CD14-positive monocyte (primary cell): ENCODE data around the gene CCDC88C. TPM values are rescaled to one million over a fixed set of nuclear protein-coding genes. Genes with fewer than 3 reads are reported as not detected.

Experiments
- DNase-seq, 3 donors: peaks; one replicate each; pipeline ENCODE4 v3.0.0-alpha.2; 2011 to 2022
- H2AFZ ChIP-seq: 2 replicates; pipeline ENCODE4 v1.6.0; 2012; ENCODE audit warnings: mild to moderate bottlenecking, low read depth, low read length, inconsistent platforms; ENCODE audit not compliant: insufficient read depth, poor library complexity, severe bottlenecking
- H3K27ac ChIP-seq, 2 donors: 1 replicate in 1 of 2; 2 replicates in 1 of 2; pipeline ENCODE4 v1.5.1; 2012 to 2013; ENCODE audit warnings: low read length in 2 of 2, control low read depth in 1 of 2, inconsistent platforms in 1 of 2, low read depth in 1 of 2, mild to moderate bottlenecking in 1 of 2
- H3K27me3 ChIP-seq, 2 donors: one replicate each; pipeline versions ENCODE4 v1.6.0 to v1.6.1; 2011 to 2013; ENCODE audit warnings: low read length in 2 of 2; ENCODE audit not compliant: control insufficient read depth in 2 of 2, insufficient read depth in 2 of 2
- H3K36me3 ChIP-seq, 2 donors: replicated peaks in 1 of 2; 1 replicate in 1 of 2; 2 replicates in 1 of 2; pipeline versions ENCODE4 v1.5.1 to v1.6.1; 2012 to 2013; ENCODE audit warnings: low read length in 2 of 2, control low read depth in 1 of 2, inconsistent platforms in 1 of 2, mild to moderate bottlenecking in 1 of 2; ENCODE audit not compliant: insufficient read depth in 2 of 2, control insufficient read depth in 1 of 2
- H3K4me1 ChIP-seq, 2 donors: 1 replicate in 1 of 2; 2 replicates in 1 of 2; pipeline versions ENCODE4 v1.5.1 to v1.6.1; 2012 to 2013; ENCODE audit warnings: low read length in 2 of 2, control low read depth in 1 of 2, inconsistent platforms in 1 of 2, mild to moderate bottlenecking in 1 of 2, moderate library complexity in 1 of 2; ENCODE audit not compliant: insufficient read depth in 2 of 2, control insufficient read depth in 1 of 2
- H3K4me2 ChIP-seq: replicated peaks from 2 replicates; pipeline ENCODE3; 2012; ENCODE audit warnings: low read length, moderate library complexity, mild to moderate bottlenecking; ENCODE audit not compliant: poor library complexity, severe bottlenecking; ENCODE audit errors: extremely low read depth
- H3K4me3 ChIP-seq, 3 experiments: fragments of 200-600 bp in 1 of 3; sonication (generic) in 1 of 3; replicated peaks in 1 of 3; 1 replicate in 2 of 3; 2 replicates in 1 of 3; pipeline ENCODE4 v1.5.1; 2011 to 2013; ENCODE audit warnings: low read length in 3 of 3, mild to moderate bottlenecking in 3 of 3, control low read depth in 2 of 3, low read depth in 2 of 3, inconsistent platforms in 1 of 3, moderate library complexity in 1 of 3
- H3K79me2 ChIP-seq: 2 replicates; pipeline ENCODE4 v1.6.0; 2012; ENCODE audit warnings: mild to moderate bottlenecking, control low read depth, inconsistent platforms, low read length, moderate library complexity; ENCODE audit not compliant: insufficient read depth
- H3K9ac ChIP-seq: 2 replicates; pipeline ENCODE4 v1.6.0; 2017; ENCODE audit warnings: low read length, mild to moderate bottlenecking; ENCODE audit not compliant: insufficient read depth, poor library complexity, severe bottlenecking
- H3K9me3 ChIP-seq, 2 donors: replicated peaks in 1 of 2; 1 replicate in 1 of 2; 2 replicates in 1 of 2; pipeline versions ENCODE4 v1.5.1 to v1.6.1; 2012 to 2013; ENCODE audit warnings: low read length in 2 of 2, control low read depth in 1 of 2; ENCODE audit not compliant: control insufficient read depth in 1 of 2, insufficient read depth in 1 of 2
- H4K20me1 ChIP-seq: 2 replicates; pipeline ENCODE4 v1.6.0; 2012; ENCODE audit warnings: mild to moderate bottlenecking, low read length, control low read depth, moderate library complexity; ENCODE audit not compliant: insufficient read depth
- H3K27ac Mint-ChIP-seq, 7 donors: one replicate each; pipeline ENCODE4 v1.8.0; 2020; ENCODE audit warnings: mild to moderate bottlenecking in 7 of 7, mixed read lengths in 7 of 7, moderate library complexity in 6 of 7, inconsistent platforms in 2 of 7
- H3K27me3 Mint-ChIP-seq, 3 donors: one replicate each; pipeline ENCODE4 v1.8.0; 2021 to 2022; ENCODE audit warnings: low read depth in 3 of 3, mild to moderate bottlenecking in 3 of 3, mixed read lengths in 3 of 3, moderate library complexity in 3 of 3, inconsistent platforms in 1 of 3
- H3K36me3 Mint-ChIP-seq, 2 donors: one replicate each; pipeline ENCODE4 v1.8.0; 2020; ENCODE audit warnings: mixed read lengths in 2 of 2, inconsistent platforms in 1 of 2, mild to moderate bottlenecking in 1 of 2
- H3K4me1 Mint-ChIP-seq: one replicate; pipeline ENCODE4 v1.8.0; 2020; ENCODE audit warnings: mild to moderate bottlenecking, mixed read lengths
- H3K4me3 Mint-ChIP-seq, 2 donors: one replicate each; pipeline ENCODE4 v1.8.0; 2020; ENCODE audit warnings: mild to moderate bottlenecking in 2 of 2, mixed read lengths in 2 of 2, moderate library complexity in 1 of 2
- H3K9me3 Mint-ChIP-seq, 7 donors: one replicate each; pipeline ENCODE4 v1.8.0; 2020 to 2022; ENCODE audit warnings: mixed read lengths in 7 of 7, mild to moderate bottlenecking in 6 of 7, moderate library complexity in 6 of 7, inconsistent platforms in 2 of 7
- WGBS: methylation state at CpG from one replicate; pipeline ENCODE4 v1.1.5; 2013; ENCODE audit warnings: missing lambda C conversion rate; ENCODE audit not compliant: insufficient coverage; 5-methylcytosine and 5-hydroxymethylcytosine counted together
- intact Hi-C, 2 donors: fragments of 100-400 bp; cut with micrococcal nuclease; formaldehyde crosslinking; loops; one replicate each; pipeline versions ENCODE4 v1.15.0 to v1.15.1; 2023
- polyA plus RNA-seq, 3 donors: library from polyadenylated mRNA; depleted of rRNA in 1 of 3; unstranded in 2 of 3; stranded (reverse) in 1 of 3; fragments of 300-500 nt in 2 of 3; fragments of >200 nt in 1 of 3; fragmentation: Illumina TruSeq in 2 of 3; gene quantifications; 1 replicate in 2 of 3; 2 replicates in 1 of 3; pipeline ENCODE4 v1.2.3, GENCODE V29; 2012 to 2021
- TF ChIP-seq, protein P1 (sequence below): fragments of 200-600 bp; IDR thresholded peaks from one replicate; pipeline ENCODE4 v1.8.0; 2022; ENCODE audit warnings: antibody characterized with exemption, mild to moderate bottlenecking

CCDC88C gene
- polyA plus RNA-seq, 3 donors = 11.6 to 69.7 (median 12.3) TPM

DNA sequence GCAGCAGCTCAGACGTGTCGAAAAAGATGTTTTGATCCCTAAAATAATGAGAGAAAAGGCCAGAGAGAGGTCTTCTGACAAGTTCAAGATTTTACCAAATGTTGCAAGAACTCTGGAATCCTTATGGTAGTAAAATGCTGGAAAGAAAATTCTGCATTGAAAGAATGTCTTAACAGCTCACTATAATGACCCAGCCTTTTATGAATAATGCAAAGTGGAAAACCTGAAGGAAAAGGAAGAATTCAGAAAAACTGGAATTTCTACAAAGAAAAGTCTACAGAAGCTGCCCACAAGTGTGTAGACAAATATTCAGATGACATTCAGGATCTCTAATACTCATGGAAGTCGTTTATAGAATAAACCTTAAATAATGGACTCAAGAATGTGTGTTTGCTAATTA, 1.8 kb upstream of the CCDC88C start:
- no peaks in the 10 kb centered on the region for H3K27me3 ChIP-seq
- H4K20me1 ChIP-seq = peaks cover 25% of the 10 kb centered on the region
- peaks cover 49 to 54% of the 10 kb centered on the region in 2 donors for H3K4me1 ChIP-seq
- peak overlapping the region in 1 of 2 donors; percentile 93 for H3K4me3 Mint-ChIP-seq
- H3K4me2 ChIP-seq = peak overlapping the region; percentile 98
- H3K79me2 ChIP-seq = peaks cover 37% of the 10 kb centered on the region
- peaks cover 50% of the 10 kb centered on the region for H3K4me1 Mint-ChIP-seq
- H3K9ac ChIP-seq = no peak overlapping the region
- H3K27me3 Mint-ChIP-seq = peaks cover 0 to 3% (median 0%) of the 10 kb centered on the region in 3 donors
- TF ChIP-seq, protein P1, sequence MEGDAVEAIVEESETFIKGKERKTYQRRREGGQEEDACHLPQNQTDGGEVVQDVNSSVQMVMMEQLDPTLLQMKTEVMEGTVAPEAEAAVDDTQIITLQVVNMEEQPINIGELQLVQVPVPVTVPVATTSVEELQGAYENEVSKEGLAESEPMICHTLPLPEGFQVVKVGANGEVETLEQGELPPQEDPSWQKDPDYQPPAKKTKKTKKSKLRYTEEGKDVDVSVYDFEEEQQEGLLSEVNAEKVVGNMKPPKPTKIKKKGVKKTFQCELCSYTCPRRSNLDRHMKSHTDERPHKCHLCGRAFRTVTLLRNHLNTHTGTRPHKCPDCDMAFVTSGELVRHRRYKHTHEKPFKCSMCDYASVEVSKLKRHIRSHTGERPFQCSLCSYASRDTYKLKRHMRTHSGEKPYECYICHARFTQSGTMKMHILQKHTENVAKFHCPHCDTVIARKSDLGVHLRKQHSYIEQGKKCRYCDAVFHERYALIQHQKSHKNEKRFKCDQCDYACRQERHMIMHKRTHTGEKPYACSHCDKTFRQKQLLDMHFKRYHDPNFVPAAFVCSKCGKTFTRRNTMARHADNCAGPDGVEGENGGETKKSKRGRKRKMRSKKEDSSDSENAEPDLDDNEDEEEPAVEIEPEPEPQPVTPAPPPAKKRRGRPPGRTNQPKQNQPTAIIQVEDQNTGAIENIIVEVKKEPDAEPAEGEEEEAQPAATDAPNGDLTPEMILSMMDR = no peak
- peaks cover 0 to 2% (median 0%) of the 10 kb centered on the region in 7 donors for H3K9me3 Mint-ChIP-seq
- H3K36me3 ChIP-seq = peaks cover 0 to 3% of the 10 kb centered on the region in 2 donors
- peak overlapping the region in 3 of 7 donors; percentile 43 to 83 (median 61) for H3K27ac Mint-ChIP-seq
- intact Hi-C loops = loop anchor here (5.0 to 10.0 kb wide), 2 partner anchors 57 to 175 kb away; partner anchors contain the start of gene GPR68 (in 1 of the 2)
- H3K9me3 ChIP-seq = no peaks in the 10 kb centered on the region
- no peak for DNase-seq
- H3K4me3 ChIP-seq = peak overlapping the region in 1 of 3 experiments; percentile 75
- peak overlapping the region; percentile 87 for H2AFZ ChIP-seq
- 50% methylated on average over 2 of the region's 3 CpGs for WGBS
- peaks cover 9 to 10% of the 10 kb centered on the region in 2 donors for H3K36me3 Mint-ChIP-seq
- no peak overlapping the region for H3K27ac ChIP-seq

DNA sequence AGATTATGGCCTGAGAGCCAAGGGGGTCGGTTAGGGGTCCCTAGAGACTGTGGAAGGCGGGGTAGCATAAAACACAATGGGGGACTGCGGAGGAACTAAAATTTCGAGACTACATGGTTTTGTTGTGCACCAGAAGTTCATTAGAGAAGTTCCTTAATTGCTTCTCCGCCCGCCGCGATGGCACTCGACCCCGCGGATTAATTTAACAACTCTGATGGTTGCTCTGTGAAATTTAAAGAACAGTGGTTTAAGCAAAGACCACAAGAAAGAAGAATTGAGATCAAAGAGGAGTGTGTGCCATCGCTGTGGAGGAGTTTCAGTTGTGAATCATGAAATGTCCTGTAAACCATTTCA, 1.4 kb upstream of the CCDC88C start:
- peaks cover 29% of the 10 kb centered on the region for H4K20me1 ChIP-seq
- H3K27ac ChIP-seq = peak overlapping the region in 1 of 2 donors; percentile 75
- H3K4me1 ChIP-seq = peaks cover 53 to 58% of the 10 kb centered on the region in 2 donors
- H3K4me1 Mint-ChIP-seq = peaks cover 54% of the 10 kb centered on the region
- H3K9ac ChIP-seq = peak overlapping the region; percentile 81
- WGBS = 2% methylated on average over 7 of the region's 12 CpGs
- H3K9me3 ChIP-seq = no peaks in the 10 kb centered on the region
- TF ChIP-seq, protein P1 = peak; percentile 53
- H3K4me3 Mint-ChIP-seq = peak overlapping the region; percentile 85 to 93
- peaks cover 0 to 2% (median 0%) of the 10 kb centered on the region in 7 donors for H3K9me3 Mint-ChIP-seq
- H3K4me3 ChIP-seq = peak overlapping the region; percentile 40 to 75 (median 44)
- peaks cover 3 to 4% of the 10 kb centered on the region in 2 donors for H3K36me3 ChIP-seq
- H3K79me2 ChIP-seq = peaks cover 41% of the 10 kb centered on the region
- peak overlapping the region; percentile 98 for H3K4me2 ChIP-seq
- no peak for DNase-seq
- peak overlapping the region in 5 of 7 donors; percentile 33 to 83 (median 61) for H3K27ac Mint-ChIP-seq
- intact Hi-C loops = loop anchor here (5.0 to 10.0 kb wide), 2 partner anchors 57 to 174 kb away; partner anchors contain the start of gene GPR68 (in 1 of the 2)
- peaks cover 14 to 15% of the 10 kb centered on the region in 2 donors for H3K36me3 Mint-ChIP-seq
- H3K27me3 ChIP-seq = no peaks in the 10 kb centered on the region
- H3K27me3 Mint-ChIP-seq = peaks cover 0 to 3% (median 0%) of the 10 kb centered on the region in 3 donors
- peak overlapping the region; percentile 87 for H2AFZ ChIP-seq
